ENCODE data around the gene NDUFS6. TPM values are rescaled to one million over a fixed set of nuclear protein-coding genes. Genes with fewer than 3 reads are reported as not detected.

NDUFS6 gene
- total RNA-seq, 4 donors from 2014 or later = 36.1 to 72.7 (median 57.3) TPM

GRCh38 chr5:1834721-1835429 is 33.7 kb downstream of the NDUFS6 start:
- TF ChIP-seq CTCF (IDR thresholded peaks at IDR 0.05) (no peak), POLR2A (IDR thresholded peaks at IDR 0.05) (no peak)
- no peak for DNase-seq
- 55% methylated on average over 21 of the region's 21 CpGs for WGBS, 2 donors

GRCh38 chr5:1835431-1835830 is 34.2 kb downstream of the NDUFS6 start:
- no peaks in the 10 kb centered on the region for H3K4me1 ChIP-seq
- intact Hi-C loops (cut with DNase I) = no loop called here
- WGBS, 2 donors = 72 to 83% methylated on average over 12 to 13 of the region's 13 CpGs
- H3K27me3 ChIP-seq = peaks cover 0 to 76% (median 0%) of the 10 kb centered on the region in 4 donors
- no peaks in the 10 kb centered on the region for H3K36me3 ChIP-seq
- DNase-seq = no peak
- H3K27ac ChIP-seq = no peak overlapping the region
- TF ChIP-seq POLR2A (IDR thresholded peaks at IDR 0.05) = no peak
- no peak for TF ChIP-seq CTCF (IDR thresholded peaks at IDR 0.05)
- no peaks in the 10 kb centered on the region for H3K9me3 ChIP-seq
- no peak overlapping the region for H3K4me3 ChIP-seq

More at GRCh38 chr5:1834721-1835429, 33.7 kb downstream of the NDUFS6 start:
- H3K4me3 ChIP-seq = no peak overlapping the region
- no peaks in the 10 kb centered on the region for H3K36me3 ChIP-seq
- peaks cover 0 to 71% (median 0%) of the 10 kb centered on the region in 4 donors for H3K27me3 ChIP-seq
- H3K9me3 ChIP-seq = no peaks in the 10 kb centered on the region
- H3K27ac ChIP-seq = no peak overlapping the region
- intact Hi-C loops (cut with DNase I) = no loop called here
- H3K4me1 ChIP-seq = no peaks in the 10 kb centered on the region

- intact Hi-C loops (cut with DNase I) = no loop called here
- H3K27me3 ChIP-seq = peaks cover 0 to 85% (median 0%) of the 10 kb centered on the region in 4 donors
- no peaks in the 10 kb centered on the region for H3K9me3 ChIP-seq
- H3K36me3 ChIP-seq = no peaks in the 10 kb centered on the region
- no peak overlapping the region for H3K4me3 ChIP-seq
- WGBS, 2 donors = 68 to 71% methylated on average over 19 to 20 of the region's 23 CpGs
- no peak overlapping the region for H3K27ac ChIP-seq
- TF ChIP-seq POLR2A (IDR thresholded peaks at IDR 0.05) = no peak
- TF ChIP-seq CTCF (IDR thresholded peaks at IDR 0.05) = no peak
- no peak for DNase-seq
- no peaks in the 10 kb centered on the region for H3K4me1 ChIP-seq
These were observed 35.1 kb downstream of the NDUFS6 start for GRCh38 chr5:1836176-1836890.

GRCh38 chr5:1836891-1837880 is 36.0 kb downstream of the NDUFS6 start:
- Histone ChIP-seq H3K36me3 (no peaks in the 10 kb centered on the region), H3K27me3 (peaks cover 0 to 87% (median 0%) of the 10 kb centered on the region in 4 donors), H3K9me3 (no peaks in the 10 kb centered on the region), H3K4me3 (no peak overlapping the region), H3K27ac (no peak overlapping the region), H3K4me1 (no peaks in the 10 kb centered on the region)
- intact Hi-C loops (cut with DNase I) = no loop called here
- TF ChIP-seq POLR2A (IDR thresholded peaks at IDR 0.05) = no peak
- TF ChIP-seq CTCF (IDR thresholded peaks at IDR 0.05) = no peak
- no peak for DNase-seq
- WGBS, 2 donors = 62 to 73% methylated on average over 10 to 17 of the region's 32 CpGs
